Vagina (tissue), 2 donors: Measurements from ENCODE around the gene ENOX1. TPM values are rescaled to one million over a fixed set of nuclear protein-coding genes. Genes with fewer than 3 reads are reported as not detected.

Source experiments
- DNase-seq, 2 donors: peaks; one replicate each; pipeline ENCODE4 v3.0.0-alpha.2; 2017; ENCODE audit errors: extremely low spot score in 2 of 2
- H3K27ac ChIP-seq: fragments of 200-600 bp; sonication (generic); one replicate; pipeline ENCODE4 v1.5.1; 2019
- H3K27me3 ChIP-seq: fragments of 200-600 bp; sonication (generic); one replicate; pipeline ENCODE4 v1.5.1; 2019
- H3K36me3 ChIP-seq, 2 donors: fragments of 200-600 bp; sonication (generic); one replicate each; pipeline ENCODE4 v1.5.1; 2017 to 2019
- H3K4me1 ChIP-seq: fragments of 200-600 bp; sonication (generic); one replicate; pipeline ENCODE4 v1.5.1; 2019
- H3K4me3 ChIP-seq, 2 donors: fragments of 200-600 bp; sonication (generic); 1 replicate in 1 of 2; 2 replicates in 1 of 2; pipeline ENCODE4 v1.5.1; 2016 to 2019
- H3K9me3 ChIP-seq: fragments of 200-600 bp; sonication (generic); one replicate; pipeline ENCODE4 v1.5.1; 2019
- CTCF ChIP-seq, 3 experiments: fragments of 450-650 bp in 2 of 3; fragments of 200-600 bp in 1 of 3; sonication (generic) in 1 of 3; IDR thresholded peaks; one replicate each; pipeline ENCODE4 v1.5.1; 2017 to 2019; ENCODE audit warnings: antibody characterized with exemption in 3 of 3, mild to moderate bottlenecking in 2 of 3, moderate library complexity in 2 of 3
- POLR2A ChIP-seq, 2 donors: fragments of 450-650 bp; IDR thresholded peaks; one replicate each; pipeline ENCODE4 v1.6.1; 2017; ENCODE audit warnings: antibody characterized with exemption in 2 of 2, mild to moderate bottlenecking in 2 of 2, moderate library complexity in 2 of 2
- POLR2AphosphoS5 ChIP-seq, 2 donors: sonication (generic); formaldehyde crosslinking; IDR thresholded peaks; one replicate each; pipeline ENCODE4 v1.9.0; 2017; ENCODE audit warnings: antibody characterized with exemption in 2 of 2, mild to moderate bottlenecking in 2 of 2, low read depth in 1 of 2; ENCODE audit not compliant: insufficient read depth in 1 of 2
- intact Hi-C: fragments of 100-400 bp; cut with DNase I; formaldehyde crosslinking; loops from one replicate; pipeline ENCODE4 v1.15.1; 2023
- total RNA-seq: library from RNA; depleted of rRNA; stranded (reverse); fragments of >200 nt; gene quantifications from one replicate; pipeline ENCODE4 v1.2.3, GENCODE V29; 2016

ENOX1 gene
- total RNA-seq, 1 donor from 2014 or later, result 2.7 TPM

GRCh38 chr13:43293561-43293960 is 493.2 kb downstream of the ENOX1 start:
- Histone ChIP-seq H3K36me3 (no peaks in the 10 kb centered on the region), H3K4me1 (peaks cover 17% of the 10 kb centered on the region), H3K4me3 (no peak overlapping the region), H3K27me3 (no peaks in the 10 kb centered on the region), H3K27ac (no peak overlapping the region), H3K9me3 (no peaks in the 10 kb centered on the region)
- intact Hi-C loops, result no loop called here
- no peak for DNase-seq
- TF ChIP-seq POLR2A (IDR thresholded peaks at IDR 0.05), result no peak
- no peak for TF ChIP-seq CTCF (IDR thresholded peaks at IDR 0.05)
- no peak for TF ChIP-seq POLR2AphosphoS5 (IDR thresholded peaks at IDR 0.05; ENCODE audit: insufficient read depth in 1 of 2, low read depth in 1 of 2)

GRCh38 chr13:43293008-43293407 is 493.8 kb downstream of the ENOX1 start:
- no peak overlapping the region for H3K27ac ChIP-seq
- no peaks in the 10 kb centered on the region for H3K27me3 ChIP-seq
- no peaks in the 10 kb centered on the region for H3K9me3 ChIP-seq
- TF ChIP-seq POLR2AphosphoS5 (IDR thresholded peaks at IDR 0.05; ENCODE audit: insufficient read depth in 1 of 2, low read depth in 1 of 2) (no peak), POLR2A (IDR thresholded peaks at IDR 0.05) (no peak), CTCF (IDR thresholded peaks at IDR 0.05) (no peak)
- no peaks in the 10 kb centered on the region for H3K36me3 ChIP-seq
- peaks cover 17% of the 10 kb centered on the region for H3K4me1 ChIP-seq
- intact Hi-C loops, result no loop called here
- DNase-seq, result no peak
- H3K4me3 ChIP-seq, result no peak overlapping the region

- Histone ChIP-seq H3K36me3 (no peaks in the 10 kb centered on the region), H3K4me3 (no peak overlapping the region), H3K27me3 (no peaks in the 10 kb centered on the region), H3K27ac (no peak overlapping the region), H3K9me3 (no peaks in the 10 kb centered on the region), H3K4me1 (peaks cover 17% of the 10 kb centered on the region)
- TF ChIP-seq POLR2AphosphoS5 (IDR thresholded peaks at IDR 0.05; ENCODE audit: insufficient read depth in 1 of 2, low read depth in 1 of 2) (no peak), CTCF (IDR thresholded peaks at IDR 0.05) (no peak), POLR2A (IDR thresholded peaks at IDR 0.05) (no peak)
- DNase-seq, result no peak
- intact Hi-C loops, result no loop called here
Observed at GRCh38 chr13:43291287-43292060, 495.3 kb downstream of the ENOX1 start.

- DNase-seq, result no peak
- peaks cover 17% of the 10 kb centered on the region for H3K4me1 ChIP-seq
- H3K36me3 ChIP-seq, result no peaks in the 10 kb centered on the region
- H3K9me3 ChIP-seq, result no peaks in the 10 kb centered on the region
- H3K27me3 ChIP-seq, result no peaks in the 10 kb centered on the region
- H3K27ac ChIP-seq, result no peak overlapping the region
- TF ChIP-seq POLR2A (IDR thresholded peaks at IDR 0.05) (no peak), CTCF (IDR thresholded peaks at IDR 0.05) (no peak), POLR2AphosphoS5 (IDR thresholded peaks at IDR 0.05; ENCODE audit: insufficient read depth in 1 of 2, low read depth in 1 of 2) (no peak)
- no peak overlapping the region for H3K4me3 ChIP-seq
- intact Hi-C loops, result no loop called here
Observed at GRCh38 chr13:43289470-43290255, 497.1 kb downstream of the ENOX1 start.

GRCh38 chr13:43286751-43287150 is 500.0 kb downstream of the ENOX1 start:
- H3K27me3 ChIP-seq, result no peaks in the 10 kb centered on the region
- no peak overlapping the region for H3K4me3 ChIP-seq
- intact Hi-C loops, result no loop called here
- no peak overlapping the region for H3K27ac ChIP-seq
- peaks cover 17% of the 10 kb centered on the region for H3K4me1 ChIP-seq
- no peak for DNase-seq
- no peaks in the 10 kb centered on the region for H3K9me3 ChIP-seq
- TF ChIP-seq CTCF (IDR thresholded peaks at IDR 0.05), result no peak
- TF ChIP-seq POLR2AphosphoS5 (IDR thresholded peaks at IDR 0.05; ENCODE audit: insufficient read depth in 1 of 2, low read depth in 1 of 2), result no peak
- TF ChIP-seq POLR2A (IDR thresholded peaks at IDR 0.05), result no peak
- H3K36me3 ChIP-seq, result no peaks in the 10 kb centered on the region
